ENCODE data around the gene DENND2A. TPM values are rescaled to one million over a fixed set of nuclear protein-coding genes. Genes with fewer than 3 reads are reported as not detected.

The DENND2A gene
- total RNA-seq, 1 experiment from 2014 or later = 7.3 TPM

GRCh38 chr7:140674899-140675701 is 34.5 kb upstream of the DENND2A start:
- H2BK120ac ChIP-seq (ENCODE audit: low read depth, low read length, poor library complexity, severe bottlenecking) = no peak overlapping the region
- no peak overlapping the region for H3T11ph ChIP-seq (ENCODE audit: low read length)
- H2BK12ac ChIP-seq (ENCODE audit: insufficient read length, low read depth, low read length) = no peak overlapping the region
- peak; percentile 48 for DNase-seq
- no peak overlapping the region for H2BK20ac ChIP-seq (ENCODE audit: low read depth, low read length, poor library complexity, severe bottlenecking)
- H4K91ac ChIP-seq (ENCODE audit: insufficient read length, low read depth, low read length) = no peak overlapping the region
- H3K4me3 Mint-ChIP-seq = no peak overlapping the region
- no peak overlapping the region for H2AFZ ChIP-seq (ENCODE audit: low read length)
- no peaks in the 10 kb centered on the region for H3K9me3 ChIP-seq (ENCODE audit: control insufficient read depth, low read depth, low read length)
- no peak overlapping the region for H3K9ac ChIP-seq (ENCODE audit: extremely low read depth, insufficient read length, low read length)
- peaks cover 3% of the 10 kb centered on the region; the same call in 1 of the 2 replicates for H3K27me3 Mint-ChIP-seq (ENCODE audit: low read depth)
- H3K4me1 ChIP-seq (ENCODE audit: insufficient read depth, low read length) = no peaks in the 10 kb centered on the region; the same call in 1 of the 2 replicates
- no peaks in the 10 kb centered on the region for H4K20me1 ChIP-seq (ENCODE audit: control insufficient read depth, insufficient read depth, insufficient read length)
- no peak overlapping the region for H3K23ac ChIP-seq (ENCODE audit: insufficient read length, low read depth, low read length)
- peak; percentile 69 for TF ChIP-seq CTCF (conservative IDR thresholded peaks at IDR 0.05)
- no peak overlapping the region for H4K5ac ChIP-seq (ENCODE audit: insufficient read length, low read depth, low read length)
- H3K27me3 ChIP-seq (ENCODE audit: insufficient read depth, low read length) = no peaks in the 10 kb centered on the region; the same call in 1 of the 2 replicates
- no CpG with 5 or more reads among the region's 8 CpGs for WGBS (ENCODE audit: extremely low coverage, insufficient read length, low lambda C conversion rate)
- H3K4ac ChIP-seq (ENCODE audit: low read depth, low read length) = no peak overlapping the region
- peaks cover 15 to 18% of the 10 kb centered on the region in 2 experiments for H3K4me1 Mint-ChIP-seq
- H2BK15ac ChIP-seq (ENCODE audit: low read depth, low read length) = no peak overlapping the region
- no peaks in the 10 kb centered on the region for H3K79me2 ChIP-seq (ENCODE audit: insufficient read depth, low read length)
- H3K18ac ChIP-seq (ENCODE audit: insufficient read length, low read depth, low read length) = no peak overlapping the region
- H3K27ac Mint-ChIP-seq = no peak overlapping the region; a peak in 1 of 7 replicates
- H3K23me2 ChIP-seq (ENCODE audit: insufficient read length, low read depth, low read length, poor library complexity, severe bottlenecking) = peaks cover 6% of the 10 kb centered on the region
- no peak overlapping the region for H3K4me2 ChIP-seq (ENCODE audit: insufficient read depth, insufficient read length, low read length)
- H2AK5ac ChIP-seq (ENCODE audit: insufficient read length, low read length) = no peak overlapping the region
- H3K36me3 Mint-ChIP-seq (ENCODE audit: insufficient read depth in 1 of 3, low read depth in 3 of 3) = peaks cover 1 to 12% (median 5%) of the 10 kb centered on the region in 3 experiments; a peak in 6 of 7 replicates
- H3K79me1 ChIP-seq (ENCODE audit: insufficient read depth, low read depth, low read length, poor library complexity, severe bottlenecking) = no peaks in the 10 kb centered on the region
- no peak overlapping the region for H3K14ac ChIP-seq (ENCODE audit: insufficient read depth, low read length)
- H4K8ac ChIP-seq (replicated peaks; ENCODE audit: insufficient read length, low read depth, low read length) = no peak overlapping the region
- no peak overlapping the region for H2BK5ac ChIP-seq (ENCODE audit: insufficient read length, low read length)
- H3K9me3 Mint-ChIP-seq = no peaks in the 10 kb centered on the region
- no peak overlapping the region for H3K56ac ChIP-seq (ENCODE audit: insufficient read length, low read depth, low read length)
- H3K27ac ChIP-seq (ENCODE audit: insufficient read length, low read depth, low read length) = no peak overlapping the region
